Trophoblast cell (in vitro differentiated cells and primary cell): ENCODE data around the gene FBXL19. TPM values are rescaled to one million over a fixed set of nuclear protein-coding genes. Genes with fewer than 3 reads are reported as not detected.

ENCODE experiments used
- DNase-seq, 2 donors: peaks; one replicate each; pipeline ENCODE4 v3.0.0-alpha.2; 2016
- H2AFZ ChIP-seq: 2 replicates; pipeline ENCODE4 v1.6.1; 2013; ENCODE audit warnings: low read length, moderate library complexity, mild to moderate bottlenecking; ENCODE audit not compliant: insufficient read depth, poor library complexity
- H2AK5ac ChIP-seq: 2 replicates; pipeline ENCODE4 v1.6.1; 2013; ENCODE audit warnings: mild to moderate bottlenecking, low read length
- H2BK120ac ChIP-seq: 2 replicates; pipeline ENCODE4 v1.6.1; 2013; ENCODE audit warnings: low read length, mild to moderate bottlenecking, moderate library complexity; ENCODE audit not compliant: insufficient read depth, poor library complexity
- H2BK12ac ChIP-seq: 2 replicates; pipeline ENCODE4 v1.6.1; 2013; ENCODE audit warnings: mild to moderate bottlenecking, low read length, moderate library complexity
- H2BK5ac ChIP-seq: 2 replicates; pipeline ENCODE4 v1.6.1; 2013; ENCODE audit warnings: low read length, low read depth, moderate library complexity, mild to moderate bottlenecking; ENCODE audit not compliant: poor library complexity
- H3K14ac ChIP-seq: 2 replicates; pipeline ENCODE4 v1.6.1; 2013; ENCODE audit warnings: mild to moderate bottlenecking, low read length
- H3K18ac ChIP-seq: 2 replicates; pipeline ENCODE4 v1.6.1; 2013; ENCODE audit warnings: mild to moderate bottlenecking, low read length
- H3K23ac ChIP-seq: 2 replicates; pipeline ENCODE4 v1.6.1; 2013; ENCODE audit warnings: low read length
- H3K27ac ChIP-seq: 2 replicates; pipeline ENCODE4 v1.5.1; 2013; ENCODE audit warnings: low read depth, mild to moderate bottlenecking, inconsistent platforms, low read length, moderate library complexity
- H3K27me3 ChIP-seq: 2 replicates; pipeline ENCODE4 v1.6.1; 2013; ENCODE audit warnings: inconsistent platforms, mild to moderate bottlenecking, low read length, moderate library complexity; ENCODE audit not compliant: insufficient read depth
- H3K36me3 ChIP-seq, 2 experiments: 1 replicate in 1 of 2; 2 replicates in 1 of 2; pipeline ENCODE4 v1.6.1; 2013; ENCODE audit warnings: low read length in 2 of 2, mild to moderate bottlenecking in 2 of 2, moderate library complexity in 1 of 2; ENCODE audit not compliant: insufficient read depth in 2 of 2, control insufficient read depth in 1 of 2
- H3K4ac ChIP-seq: 2 replicates; pipeline ENCODE4 v1.6.1; 2013; ENCODE audit warnings: low read depth, mild to moderate bottlenecking, low read length, moderate library complexity
- H3K4me1 ChIP-seq, 2 experiments: 1 replicate in 1 of 2; 2 replicates in 1 of 2; pipeline ENCODE4 v1.6.1; 2013; ENCODE audit warnings: low read length in 2 of 2, mild to moderate bottlenecking in 2 of 2, moderate library complexity in 1 of 2; ENCODE audit not compliant: insufficient read depth in 2 of 2, control insufficient read depth in 1 of 2
- H3K4me2 ChIP-seq: 2 replicates; pipeline ENCODE4 v1.6.1; 2013; ENCODE audit warnings: inconsistent platforms, mild to moderate bottlenecking, low read length, moderate library complexity
- H3K4me3 ChIP-seq: 2 replicates; pipeline ENCODE4 v1.5.1; 2013; ENCODE audit warnings: mild to moderate bottlenecking, low read depth, low read length, inconsistent platforms
- H3K79me1 ChIP-seq: one replicate; pipeline ENCODE4 v1.6.1; 2013; ENCODE audit warnings: low read length
- H3K79me2 ChIP-seq: 2 replicates; pipeline ENCODE4 v1.6.1; 2013; ENCODE audit warnings: low read length, mild to moderate bottlenecking; ENCODE audit not compliant: control insufficient read depth, insufficient read depth, poor library complexity
- H3K9ac ChIP-seq: 2 replicates; pipeline ENCODE4 v1.6.1; 2013; ENCODE audit warnings: mild to moderate bottlenecking, low read length
- H3K9me3 ChIP-seq: 2 replicates; pipeline ENCODE4 v1.6.1; 2013; ENCODE audit warnings: low read depth, mild to moderate bottlenecking, control low read depth, inconsistent platforms, low read length; ENCODE audit not compliant: insufficient read depth
- H4K12ac ChIP-seq: 2 replicates; pipeline ENCODE4 v1.6.1; 2013; ENCODE audit warnings: low read depth, mild to moderate bottlenecking, low read length, moderate library complexity
- H4K8ac ChIP-seq: 2 replicates; pipeline ENCODE4 v1.6.1; 2013; ENCODE audit warnings: low read depth, mild to moderate bottlenecking, low read length, moderate library complexity
- H4K91ac ChIP-seq: one replicate; pipeline ENCODE4 v1.6.1; 2013; ENCODE audit warnings: low read depth, mild to moderate bottlenecking, low read length, moderate library complexity
- WGBS: extraction: QIAGEN DNeasy Blood & Tissue Kit; methylation state at CpG from one replicate; pipeline ENCODE4 v1.1.7; 2013; ENCODE audit warnings: missing lambda C conversion rate; ENCODE audit not compliant: insufficient read length, insufficient coverage; ENCODE audit errors: extremely low coverage; 5-methylcytosine and 5-hydroxymethylcytosine counted together
- polyA plus RNA-seq: library from polyadenylated mRNA; stranded (reverse); fragments of 200-250 nt; gene quantifications from 2 replicates; pipeline ENCODE4 v1.2.3, GENCODE V29; 2013

Gene FBXL19
- polyA plus RNA-seq = 36.4 and 36.8 TPM in 2 replicates

GRCh38 chr16:30923554-30924075, at the start of gene FBXL19:
Gene FBXL19, plus strand, starts transcription at chr16:30923572. Its CDS starts 2,183 bp downstream, at chr16:30925755.
- Histone ChIP-seq H4K91ac (peak within 1 kb of the TSS; percentile 96), H2AFZ (peak within 1 kb of the TSS; percentile 76), H4K12ac (peak within 1 kb of the TSS; percentile 86), H3K4me2 (peak within 1 kb of the TSS; percentile 84), H3K9ac (peak within 1 kb of the TSS; percentile 84), H2BK120ac (peak within 1 kb of the TSS; percentile 63), H3K14ac (peak within 1 kb of the TSS; percentile 96), H3K27me3 (no peaks in the 10 kb centered on the region), H2BK5ac (peak within 1 kb of the TSS; percentile 79), H3K36me3 (peaks cover 27 to 31% of the 10 kb centered on the region in 2 experiments), H2AK5ac (peak within 1 kb of the TSS; percentile 81), H3K79me1 (peaks cover 17% of the 10 kb centered on the region), H3K4me3 (peak within 1 kb of the TSS; percentile 82), H3K23ac (no peak within 1 kb of the TSS), H3K4me1 (peaks cover 4 to 5% of the 10 kb centered on the region in 2 experiments), H3K18ac (peak within 1 kb of the TSS; percentile 97), H3K9me3 (no peaks in the 10 kb centered on the region), H3K79me2 (peaks cover 9% of the 10 kb centered on the region), H2BK12ac (no peak within 1 kb of the TSS), H3K4ac (peak within 1 kb of the TSS; percentile 82), H4K8ac (peak within 1 kb of the TSS; percentile 92), H3K27ac (peak within 1 kb of the TSS; percentile 75)
- no CpG with 5 or more reads among the region's 31 CpGs for WGBS
- no peak for DNase-seq

GRCh38 chr16:30874244-30874820, 49.0 kb upstream of the FBXL19 start:
- Histone ChIP-seq H3K18ac (peak overlapping the region; percentile 88), H2AFZ (peak overlapping the region; percentile 55), H2AK5ac (no peak overlapping the region), H3K23ac (no peak overlapping the region), H3K27me3 (no peaks in the 10 kb centered on the region), H2BK120ac (peak overlapping the region; percentile 87), H3K36me3 (peaks cover 4 to 6% of the 10 kb centered on the region in 2 experiments), H2BK5ac (peak overlapping the region; percentile 21), H3K14ac (peak overlapping the region; percentile 86), H4K91ac (peak overlapping the region; percentile 93), H3K4me2 (peak overlapping the region; percentile 89), H3K4me1 (peaks cover 8 to 16% of the 10 kb centered on the region in 2 experiments), H4K12ac (peak overlapping the region; percentile 67), H3K79me2 (peaks cover 10% of the 10 kb centered on the region), H3K4ac (peak overlapping the region; percentile 23), H4K8ac (peak overlapping the region; percentile 87), H3K27ac (peak overlapping the region; percentile 83), H3K79me1 (peaks cover 15% of the 10 kb centered on the region), H3K9me3 (no peaks in the 10 kb centered on the region), H2BK12ac (no peak overlapping the region), H3K4me3 (peak overlapping the region; percentile 83), H3K9ac (peak overlapping the region; percentile 90)
- peak; percentile 75 to 78 for DNase-seq
- no CpG with 5 or more reads among the region's 23 CpGs for WGBS

- Histone ChIP-seq H3K27me3 (no peaks in the 10 kb centered on the region), H3K14ac (peak overlapping the region; percentile 92), H3K4ac (peak overlapping the region; percentile 43), H4K12ac (peak overlapping the region; percentile 78), H2AFZ (peak overlapping the region; percentile 71), H2BK12ac (no peak overlapping the region), H4K8ac (peak overlapping the region; percentile 96), H3K18ac (peak overlapping the region; percentile 88), H3K23ac (no peak overlapping the region), H2BK120ac (peak overlapping the region; percentile 87), H3K9me3 (no peaks in the 10 kb centered on the region), H2BK5ac (peak overlapping the region; percentile 81), H2AK5ac (peak overlapping the region; percentile 22), H3K79me1 (peaks cover 15% of the 10 kb centered on the region), H3K27ac (peak overlapping the region; percentile 83), H3K36me3 (peaks cover 4 to 6% of the 10 kb centered on the region in 2 experiments), H4K91ac (peak overlapping the region; percentile 93), H3K9ac (peak overlapping the region; percentile 91), H3K79me2 (peaks cover 10% of the 10 kb centered on the region), H3K4me2 (peak overlapping the region; percentile 89), H3K4me1 (peaks cover 8 to 16% of the 10 kb centered on the region in 2 experiments), H3K4me3 (peak overlapping the region; percentile 83)
- no CpG with 5 or more reads among the region's 85 CpGs for WGBS
- peak; percentile 91 to 92 for DNase-seq
Measured at GRCh38 chr16:30874821-30875717, 48.3 kb upstream of the FBXL19 start.
